ENCODE data around the gene RASGEF1C.
"Not testable (repeated sequence)": the region's sequence is repeated elsewhere in the genome, so short reads cannot be mapped to it uniquely, and the experiment has no call there.

RASGEF1C gene

DNA sequence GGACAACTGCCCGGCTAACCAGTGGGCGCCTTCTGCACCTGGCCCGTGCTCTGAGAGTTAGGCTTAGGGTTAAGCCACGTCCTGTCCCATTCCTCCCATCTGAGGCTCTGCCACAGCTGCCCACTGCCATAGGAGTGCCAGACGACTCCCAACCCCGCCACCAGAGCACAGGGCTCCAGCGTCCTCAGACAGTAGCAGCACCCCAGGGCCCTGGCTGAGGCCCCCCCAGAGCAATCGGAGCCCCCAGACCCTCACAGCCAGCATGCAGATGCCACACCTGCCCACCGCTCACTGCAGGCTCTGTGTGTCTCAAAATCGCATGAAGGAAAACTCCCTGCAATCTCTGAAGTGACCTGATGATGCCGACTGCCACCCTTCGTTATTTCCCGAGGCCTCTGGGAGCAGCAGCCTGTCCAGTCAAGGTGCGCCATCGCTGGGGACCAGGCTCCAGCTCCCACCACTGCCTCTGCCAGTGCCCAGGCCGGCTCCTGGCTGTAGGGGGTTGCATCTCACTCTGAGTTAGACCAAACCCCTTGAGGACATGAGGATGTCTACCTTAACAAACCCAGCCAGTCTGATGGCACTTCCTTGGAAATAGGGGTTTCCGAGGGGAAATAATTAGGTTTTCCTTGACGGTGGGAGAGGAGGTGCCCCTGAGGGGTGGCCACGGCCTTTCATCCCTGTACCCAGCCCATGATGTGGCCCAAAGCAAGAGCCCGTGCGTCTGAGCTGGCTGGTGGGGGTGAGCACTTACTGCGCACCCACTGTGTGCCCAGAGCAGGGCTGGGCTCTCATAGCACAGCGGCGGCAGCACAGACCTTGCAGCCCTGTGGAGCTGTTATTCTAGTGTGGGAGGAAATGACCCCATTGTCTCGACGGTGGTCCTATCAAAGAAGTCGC is 79.5 kb downstream of the RASGEF1C start:
- TF ChIP-seq, protein P1, sequence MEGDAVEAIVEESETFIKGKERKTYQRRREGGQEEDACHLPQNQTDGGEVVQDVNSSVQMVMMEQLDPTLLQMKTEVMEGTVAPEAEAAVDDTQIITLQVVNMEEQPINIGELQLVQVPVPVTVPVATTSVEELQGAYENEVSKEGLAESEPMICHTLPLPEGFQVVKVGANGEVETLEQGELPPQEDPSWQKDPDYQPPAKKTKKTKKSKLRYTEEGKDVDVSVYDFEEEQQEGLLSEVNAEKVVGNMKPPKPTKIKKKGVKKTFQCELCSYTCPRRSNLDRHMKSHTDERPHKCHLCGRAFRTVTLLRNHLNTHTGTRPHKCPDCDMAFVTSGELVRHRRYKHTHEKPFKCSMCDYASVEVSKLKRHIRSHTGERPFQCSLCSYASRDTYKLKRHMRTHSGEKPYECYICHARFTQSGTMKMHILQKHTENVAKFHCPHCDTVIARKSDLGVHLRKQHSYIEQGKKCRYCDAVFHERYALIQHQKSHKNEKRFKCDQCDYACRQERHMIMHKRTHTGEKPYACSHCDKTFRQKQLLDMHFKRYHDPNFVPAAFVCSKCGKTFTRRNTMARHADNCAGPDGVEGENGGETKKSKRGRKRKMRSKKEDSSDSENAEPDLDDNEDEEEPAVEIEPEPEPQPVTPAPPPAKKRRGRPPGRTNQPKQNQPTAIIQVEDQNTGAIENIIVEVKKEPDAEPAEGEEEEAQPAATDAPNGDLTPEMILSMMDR (IDR thresholded peaks at IDR 0.05; ENCODE audit: low read depth, low read length), result no peak
- no peak for DNase-seq (ENCODE audit: extremely low read depth, low read depth)

DNA sequence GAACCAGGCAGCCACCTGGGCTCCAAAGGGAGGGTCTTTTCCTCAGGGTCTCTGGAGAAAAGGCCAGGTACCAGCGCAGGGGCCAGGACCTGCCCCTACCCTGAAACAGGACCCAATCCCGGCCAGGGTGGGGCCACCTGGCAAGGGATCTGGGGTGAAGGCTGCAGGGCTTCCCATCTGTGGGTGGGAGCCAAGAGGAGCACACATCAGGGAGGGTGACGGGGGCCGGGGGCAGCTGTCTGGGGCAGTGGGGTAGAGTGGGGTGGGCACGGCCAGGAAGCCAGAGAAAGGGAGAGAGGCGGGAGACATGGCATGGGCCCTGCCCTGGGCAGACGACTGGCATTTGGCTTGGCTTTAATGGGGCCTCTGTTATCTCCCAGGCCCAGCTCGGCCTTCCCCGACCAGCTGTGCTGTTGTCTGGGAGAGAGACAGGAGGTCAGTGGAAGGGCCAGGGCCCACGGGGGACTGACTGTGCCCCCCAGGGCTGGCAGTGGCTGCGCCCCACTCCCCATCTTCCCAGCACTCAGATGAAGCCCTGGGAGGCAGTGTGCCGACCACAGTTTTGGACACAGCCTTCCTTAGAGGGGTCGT is 80.2 kb downstream of the RASGEF1C start:
- TF ChIP-seq, protein P1 (IDR thresholded peaks at IDR 0.05; ENCODE audit: low read depth, low read length), result no peak
- no peak for DNase-seq (ENCODE audit: extremely low read depth, low read depth)

DNA sequence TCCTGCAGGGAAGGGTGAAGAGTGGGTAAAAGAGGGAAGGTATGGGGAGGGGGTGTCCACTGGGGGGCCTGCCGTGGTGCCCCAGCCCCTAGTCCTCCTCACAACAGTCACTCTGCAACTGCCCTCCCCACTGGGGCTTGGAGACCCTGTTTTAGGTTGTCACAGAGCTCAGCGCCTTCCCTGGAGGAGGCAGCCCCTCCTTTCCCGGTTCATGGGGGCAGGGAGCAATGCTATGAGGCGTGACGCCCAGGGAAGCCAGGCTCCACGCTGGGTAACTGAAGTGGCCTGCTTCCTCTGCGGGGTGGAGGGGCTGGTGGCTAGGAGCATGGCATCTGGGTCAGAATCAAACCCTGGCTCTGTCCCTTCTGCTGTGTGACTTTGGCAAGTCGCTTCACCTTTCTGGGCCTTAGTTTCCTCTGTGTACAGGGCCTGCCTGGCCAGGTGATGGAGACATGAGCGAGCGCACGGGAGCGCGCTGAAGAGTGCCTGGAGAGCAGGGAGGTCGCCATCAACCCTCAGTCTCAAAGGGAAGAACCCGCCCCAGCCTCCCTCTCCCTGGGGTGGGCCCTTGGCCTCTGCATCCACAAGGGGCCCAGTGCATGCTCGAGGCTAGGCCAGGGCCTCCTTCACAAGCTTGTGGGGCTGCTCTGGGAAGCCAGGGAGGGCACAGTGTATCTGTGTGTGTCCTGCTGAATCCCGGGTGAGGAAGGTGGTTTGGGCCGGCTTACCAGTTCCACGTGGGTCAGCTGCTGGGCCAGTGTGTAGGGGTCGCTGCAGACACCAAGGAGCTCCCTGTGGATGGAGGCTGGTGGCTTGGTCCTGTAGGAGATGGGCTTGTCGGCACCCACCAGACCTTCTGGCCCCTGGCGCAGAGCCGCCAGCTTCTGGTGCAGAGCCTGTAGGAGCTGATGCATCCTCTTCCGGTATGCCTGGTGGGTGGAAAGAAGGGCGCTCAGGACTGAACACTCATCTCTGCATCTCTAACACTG is 81.0 kb downstream of the RASGEF1C start:
- no peak for DNase-seq (ENCODE audit: extremely low read depth, low read depth)
- TF ChIP-seq, protein P1 (IDR thresholded peaks at IDR 0.05; ENCODE audit: low read depth, low read length), result no peak

DNA sequence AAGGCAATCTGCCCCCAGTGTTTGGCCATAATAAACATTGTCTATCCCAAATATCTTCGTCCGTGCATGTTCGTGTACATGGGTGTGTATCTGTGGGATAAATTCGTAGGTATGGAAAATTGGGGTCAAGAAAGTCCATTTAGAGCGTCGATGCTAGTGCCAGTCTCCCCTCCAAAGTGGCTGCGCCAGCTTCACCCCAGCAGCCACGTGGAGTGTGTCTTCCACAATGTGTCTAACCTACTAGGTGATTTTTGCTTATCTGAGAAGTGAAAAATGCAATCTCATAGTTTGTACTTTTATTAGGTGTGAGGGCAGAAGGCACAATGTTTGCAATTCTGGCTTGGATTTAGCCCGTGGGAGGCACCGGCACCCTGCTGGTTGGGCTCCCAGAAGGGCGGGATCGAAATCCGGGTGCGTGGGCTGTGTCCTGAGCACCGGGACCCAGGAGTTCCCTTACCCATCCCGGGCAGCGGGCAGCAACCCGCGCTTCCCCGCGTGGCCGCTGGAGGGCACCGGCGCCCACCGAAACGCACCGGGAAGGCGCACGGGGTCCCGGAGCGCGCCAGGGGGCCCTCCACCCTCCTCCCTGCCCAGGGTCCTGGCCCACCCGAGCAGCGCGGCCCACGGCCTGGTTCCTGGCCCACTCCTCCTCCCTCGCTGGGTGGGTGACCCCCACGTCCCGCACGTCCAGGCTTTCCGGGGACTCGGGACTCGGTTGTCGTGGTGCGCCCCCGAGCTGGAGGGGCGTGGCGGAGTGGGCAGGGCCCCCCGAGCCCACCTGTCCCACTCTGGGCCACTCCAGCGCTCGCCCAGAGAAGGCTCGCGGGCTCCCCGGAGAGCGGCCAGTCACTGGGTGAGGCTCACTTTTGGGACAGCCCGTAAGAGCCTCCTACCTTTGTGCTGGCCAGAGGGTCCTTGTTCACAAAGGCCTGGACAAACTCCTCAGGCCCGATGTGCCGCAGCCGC is 82.0 kb downstream of the RASGEF1C start:
- TF ChIP-seq, protein P1 (IDR thresholded peaks at IDR 0.05; ENCODE audit: low read depth, low read length), result peak; percentile 56
- DNase-seq (ENCODE audit: extremely low read depth, low read depth), result no peak

DNA sequence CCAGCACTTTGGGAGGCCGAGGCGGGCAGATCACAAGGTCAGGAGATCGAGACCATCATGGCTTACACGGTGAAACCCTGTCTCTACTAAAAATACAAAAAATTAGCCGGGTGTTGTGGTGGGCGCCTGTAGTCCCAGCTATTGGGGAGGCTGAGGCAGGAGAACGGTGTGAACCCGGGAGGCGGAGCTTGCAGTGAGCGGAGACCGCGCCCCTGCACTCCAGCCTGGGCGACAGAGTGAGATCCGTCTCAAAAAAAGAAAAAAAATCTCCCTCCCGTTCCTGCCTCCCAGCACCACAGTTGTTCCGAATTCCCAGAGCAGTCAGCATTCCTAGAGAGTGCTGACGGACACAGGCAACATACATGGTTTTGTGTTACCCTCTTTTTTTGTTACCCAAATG is 82.9 kb downstream of the RASGEF1C start:
- DNase-seq (ENCODE audit: extremely low read depth, low read depth), result not testable (repeated sequence)

DNA sequence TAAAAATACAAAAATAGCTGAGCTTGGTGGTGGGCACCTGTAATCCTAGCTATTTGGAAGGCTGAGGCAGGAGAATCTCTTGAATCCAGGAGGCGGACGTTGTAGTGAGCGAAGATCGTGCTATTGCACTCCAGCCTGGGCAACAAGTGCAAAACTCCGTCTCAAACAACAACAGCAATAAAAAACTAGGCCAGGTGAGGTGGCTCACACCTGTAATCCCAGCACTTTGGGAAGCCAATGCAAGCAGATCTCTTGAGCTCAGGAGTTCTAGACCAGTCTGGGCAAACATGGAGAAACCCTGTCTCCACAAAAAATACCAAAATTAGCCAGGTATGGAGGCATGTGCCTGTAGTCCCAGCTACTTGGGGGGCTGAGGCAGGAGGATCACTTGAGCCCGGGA is 84.3 kb downstream of the RASGEF1C start:
- DNase-seq (ENCODE audit: extremely low read depth, low read depth), result not testable (repeated sequence)

DNA sequence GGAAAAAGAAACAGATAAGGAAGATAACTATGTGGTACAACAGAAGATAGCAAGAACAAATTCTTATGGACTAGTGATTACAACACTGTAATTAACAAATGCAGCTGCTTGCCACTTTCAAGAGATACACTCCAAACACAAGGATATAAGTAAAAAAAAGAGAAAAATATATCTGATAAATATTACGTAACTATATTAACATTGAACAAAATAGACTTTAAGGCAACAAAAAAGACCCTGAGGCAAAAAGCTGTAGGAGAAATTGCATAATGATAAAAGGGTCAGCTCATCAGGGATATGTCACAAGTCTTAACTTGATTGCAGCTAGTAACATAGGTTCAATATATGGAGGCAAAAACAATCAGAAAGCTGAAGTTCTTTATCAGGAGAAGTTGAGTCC is 86.1 kb downstream of the RASGEF1C start:
- no peak for DNase-seq (ENCODE audit: extremely low read depth, low read depth)
- TF ChIP-seq, protein P1 (IDR thresholded peaks at IDR 0.05; ENCODE audit: low read depth, low read length), result no peak
